DND-41 (cell line): ENCODE measurements around the gene DHX15.

ENCODE experiments used
- CTCF ChIP-seq: IDR thresholded peaks from 2 replicates; pipeline ENCODE4 v1.5.1; 2012; ENCODE audit warnings: borderline replicate concordance, low read length, moderate library complexity, mild to moderate bottlenecking; ENCODE audit not compliant: poor library complexity, severe bottlenecking; ENCODE audit errors: extremely low read depth
- EZH2 ChIP-seq: IDR thresholded peaks from 3 replicates; pipeline ENCODE4 v1.6.1; 2012; ENCODE audit warnings: borderline replicate concordance, low read depth, mild to moderate bottlenecking, moderate library complexity, low read length, inconsistent platforms; ENCODE audit not compliant: severe bottlenecking

GRCh38 chr4:24516926-24517325, 67.4 kb downstream of the DHX15 start:
- no peak for TF ChIP-seq CTCF
- TF ChIP-seq EZH2: no peak
